ENCODE data around the gene OSBPL10. TPM values are rescaled to one million over a fixed set of nuclear protein-coding genes. Genes with fewer than 3 reads are reported as not detected.

Gene OSBPL10
- total and polyA plus RNA-seq, 2 of the 8 experiments (the other 6 are each of a cell fraction or from before 2014, with no cell fraction given), result 26.2 to 86.7 TPM

DNA sequence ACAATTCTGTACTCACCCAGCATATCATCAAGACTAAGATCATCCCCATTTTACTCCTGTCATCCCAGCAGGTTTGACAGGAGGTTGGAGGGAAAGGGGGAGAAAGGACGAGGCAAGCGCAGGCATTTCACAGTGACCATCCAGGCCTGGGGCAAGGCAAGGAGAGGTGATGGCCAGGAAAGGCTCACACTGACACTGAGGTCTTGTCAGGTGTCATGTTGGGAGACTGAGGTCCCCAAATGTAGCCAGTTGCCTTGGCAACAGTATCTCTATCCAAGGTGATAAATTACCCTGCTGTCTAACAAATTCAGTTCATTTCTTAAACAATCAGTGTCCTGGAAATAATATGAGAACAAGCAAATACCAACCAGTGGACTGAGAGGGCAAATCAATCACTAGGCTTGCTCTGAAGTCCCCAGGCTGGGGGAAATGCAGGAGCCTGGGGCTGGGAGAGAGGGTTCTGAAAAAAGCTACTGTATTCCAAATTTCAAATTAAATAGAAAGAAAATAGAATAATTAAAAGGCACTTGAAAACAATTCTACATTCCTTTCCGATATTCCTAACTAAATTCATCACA, 172.8 kb downstream of the OSBPL10 start:
- CTCF ChIA-PET (ENCODE audit: partially characterized antibody), result no interaction called here
- H3K4me1 ChIP-seq (replicated peaks in 1 of 4; ENCODE audit: control insufficient read depth in 3 of 4, insufficient read depth in 4 of 4, low read length in 3 of 4), result peaks cover 2 to 8% (median 3%) of the 10 kb centered on the region in 4 experiments; a peak in 4 of 7 replicates
- no peak overlapping the region for H3K14ac ChIP-seq (ENCODE audit: insufficient read length)
- no peak overlapping the region for H3K4me3 ChIP-seq (ENCODE audit: extremely low read depth in 1 of 4, insufficient read depth in 2 of 4, low read depth in 3 of 4, low read length in 4 of 4)
- 92 to 100% methylated on average over 1 to 3 of the region's 3 CpGs for WGBS, 2 experiments (ENCODE audit: extremely low coverage in 1 of 2, insufficient coverage in 1 of 2, insufficient read length in 1 of 2, insufficient replicate concordance in 2 of 2, low coverage in 1 of 2, low lambda C conversion rate in 2 of 2, missing lambda C conversion rate in 1 of 2)
- H2BK5ac ChIP-seq (ENCODE audit: low read depth, low read length), result no peak overlapping the region
- no peak overlapping the region for H2AFZ ChIP-seq (ENCODE audit: low read length)
- H3K27ac ChIP-seq (ENCODE audit: low read depth, low read length), result no peak overlapping the region
- H3K79me2 ChIP-seq (ENCODE audit: control insufficient read depth in 1 of 2, insufficient read depth in 2 of 2, low read length in 2 of 2), result peaks cover 0 to 34% of the 10 kb centered on the region in 2 experiments; a peak in 3 of 4 replicates
- no peak overlapping the region for H3K18ac ChIP-seq (ENCODE audit: extremely low read depth, low read length)
- H3K23ac ChIP-seq (ENCODE audit: insufficient read length), result no peak overlapping the region
- TF ChIP-seq CTBP2 (IDR thresholded peaks at IDR 0.05; ENCODE audit: borderline replicate concordance, insufficient read depth, insufficient read length, low read length) (no peak), ZNF274 (IDR thresholded peaks at IDR 0.05; ENCODE audit: borderline replicate concordance, extremely low read depth, low read length) (no peak), CBX5 (IDR thresholded peaks at IDR 0.05; ENCODE audit: low read depth, low read length) (no peak), ASH2L (IDR thresholded peaks at IDR 0.05; ENCODE audit: low read length) (no peak), CEBPB (IDR thresholded peaks at IDR 0.05; ENCODE audit: low read depth, low read length) (no peak), SAP30 (IDR thresholded peaks at IDR 0.05; ENCODE audit: insufficient read depth, insufficient replicate concordance, low read length) (no peak), SIN3A (conservative IDR thresholded peaks at IDR 0.05 in 1 of 2, IDR thresholded peaks at IDR 0.05 in 1 of 2; ENCODE audit: low read depth in 1 of 2, low read length in 2 of 2) (no peak)
- TF ChIP-seq, protein P1, sequence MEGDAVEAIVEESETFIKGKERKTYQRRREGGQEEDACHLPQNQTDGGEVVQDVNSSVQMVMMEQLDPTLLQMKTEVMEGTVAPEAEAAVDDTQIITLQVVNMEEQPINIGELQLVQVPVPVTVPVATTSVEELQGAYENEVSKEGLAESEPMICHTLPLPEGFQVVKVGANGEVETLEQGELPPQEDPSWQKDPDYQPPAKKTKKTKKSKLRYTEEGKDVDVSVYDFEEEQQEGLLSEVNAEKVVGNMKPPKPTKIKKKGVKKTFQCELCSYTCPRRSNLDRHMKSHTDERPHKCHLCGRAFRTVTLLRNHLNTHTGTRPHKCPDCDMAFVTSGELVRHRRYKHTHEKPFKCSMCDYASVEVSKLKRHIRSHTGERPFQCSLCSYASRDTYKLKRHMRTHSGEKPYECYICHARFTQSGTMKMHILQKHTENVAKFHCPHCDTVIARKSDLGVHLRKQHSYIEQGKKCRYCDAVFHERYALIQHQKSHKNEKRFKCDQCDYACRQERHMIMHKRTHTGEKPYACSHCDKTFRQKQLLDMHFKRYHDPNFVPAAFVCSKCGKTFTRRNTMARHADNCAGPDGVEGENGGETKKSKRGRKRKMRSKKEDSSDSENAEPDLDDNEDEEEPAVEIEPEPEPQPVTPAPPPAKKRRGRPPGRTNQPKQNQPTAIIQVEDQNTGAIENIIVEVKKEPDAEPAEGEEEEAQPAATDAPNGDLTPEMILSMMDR (IDR thresholded peaks at IDR 0.05; ENCODE audit: control extremely low read depth in 1 of 3, insufficient read depth in 1 of 3, low read depth in 1 of 3, low read length in 3 of 3), result no peak
- no peaks in the 10 kb centered on the region for H3K23me2 ChIP-seq (ENCODE audit: low read depth, low read length)
- H4K8ac ChIP-seq (ENCODE audit: extremely low read depth, insufficient read depth, low read length), result no peak overlapping the region
- no peak overlapping the region for H4K91ac ChIP-seq (replicated peaks; ENCODE audit: insufficient read length, low read length)
- H2BK15ac ChIP-seq (ENCODE audit: low read length), result no peak overlapping the region
- no peak overlapping the region for H3K4me2 ChIP-seq (ENCODE audit: insufficient read depth in 1 of 2, low read depth in 2 of 2, low read length in 2 of 2)
- POLR2A ChIA-PET (ENCODE audit: partially characterized antibody), result no interaction called here
- no peak for FAIRE-seq
- no peak overlapping the region for H2BK120ac ChIP-seq (replicated peaks; ENCODE audit: low read depth, low read length)
- no peak overlapping the region for H2BK20ac ChIP-seq (ENCODE audit: low read length)
- H4K5ac ChIP-seq (ENCODE audit: insufficient read length, low read depth, low read length), result no peak overlapping the region
- DNase-seq (ENCODE audit: low read depth in 1 of 2, low spot score in 2 of 2), result no peak
- H2AK5ac ChIP-seq (ENCODE audit: low read depth, low read length), result no peak overlapping the region
- peaks cover 0 to 4% of the 10 kb centered on the region in 2 experiments for H4K20me1 ChIP-seq (replicated peaks in 1 of 2; ENCODE audit: control insufficient read depth in 1 of 2, insufficient read depth in 2 of 2, low read length in 2 of 2)
- peaks cover 3% of the 10 kb centered on the region for H3K79me1 ChIP-seq (ENCODE audit: low read depth, low read length)
- no peak overlapping the region for H3K56ac ChIP-seq (replicated peaks; ENCODE audit: insufficient read length, low read depth, low read length)
- no peaks in the 10 kb centered on the region for H3K9me3 ChIP-seq (ENCODE audit: insufficient read depth in 2 of 2, low read depth in 1 of 2, low read length in 1 of 2)
- no peak overlapping the region for H2BK12ac ChIP-seq (ENCODE audit: low read depth, low read length)
- H3K27me3 ChIP-seq (replicated peaks in 1 of 4; ENCODE audit: control insufficient read depth in 3 of 4, extremely low read depth in 1 of 4, insufficient read depth in 3 of 4, low read length in 3 of 4), result no peaks in the 10 kb centered on the region
- H3K36me3 ChIP-seq (ENCODE audit: control insufficient read depth in 2 of 4, insufficient read depth in 4 of 4, low read length in 3 of 4), result no peaks in the 10 kb centered on the region
- no peak overlapping the region for H3K4ac ChIP-seq (replicated peaks; ENCODE audit: insufficient read length, low read depth, low read length)
- no peak overlapping the region for H3K9ac ChIP-seq (replicated peaks in 1 of 4; ENCODE audit: extremely low read depth in 1 of 4, low read depth in 3 of 4, low read length in 3 of 4)
